ENCODE results near the gene NEK11.

Gene NEK11

GRCh38 chr3:131283862-131284261 lies 257.2 kb downstream of the NEK11 start:
- no peak for DNase-seq (ENCODE audit: low read depth, low spot score)
- H3K4me3 ChIP-seq (ENCODE audit: low read length) = no peak overlapping the region
- no peak overlapping the region for H3K27ac ChIP-seq (ENCODE audit: low read length)
- no CpG with 5 or more reads among the region's 3 CpGs for WGBS (ENCODE audit: insufficient coverage, insufficient read length)
- no peaks in the 10 kb centered on the region for H3K27me3 ChIP-seq (ENCODE audit: control insufficient read depth, insufficient read depth, low read length)
- H3K4me1 ChIP-seq (ENCODE audit: control insufficient read depth, insufficient read depth, low read length) = no peaks in the 10 kb centered on the region
- H3K9me3 ChIP-seq (ENCODE audit: control insufficient read depth, insufficient read depth, low read length) = no peaks in the 10 kb centered on the region
- no peaks in the 10 kb centered on the region for H3K36me3 ChIP-seq (ENCODE audit: control insufficient read depth, insufficient read depth, low read length)

DNA sequence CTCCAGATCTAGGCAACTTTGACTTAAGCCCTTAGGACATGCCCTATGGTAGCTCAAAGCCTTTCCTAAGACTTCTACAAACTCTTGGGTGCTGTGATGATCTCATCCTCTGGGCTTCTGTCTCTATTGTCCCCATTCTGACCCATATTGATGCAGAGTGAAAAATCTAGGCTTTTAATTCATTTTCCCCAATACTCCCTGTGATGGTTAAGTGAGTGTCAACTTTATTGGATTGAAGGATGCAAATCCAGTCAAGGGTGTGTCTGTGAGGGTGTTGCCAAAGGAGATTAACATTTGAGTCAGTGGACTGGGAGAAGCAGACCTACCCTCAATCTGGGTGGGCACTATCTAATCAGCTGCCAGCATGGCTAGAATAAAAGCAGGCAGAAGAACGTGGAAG lies 257.6 kb downstream of the NEK11 start:
- WGBS (ENCODE audit: insufficient coverage, insufficient read length) = no CpG with 5 or more reads among the region's 1 CpG
- no peak for DNase-seq (ENCODE audit: low read depth, low spot score)
- Histone ChIP-seq H3K4me3 (ENCODE audit: low read length) (no peak overlapping the region), H3K36me3 (ENCODE audit: control insufficient read depth, insufficient read depth, low read length) (no peaks in the 10 kb centered on the region), H3K27ac (ENCODE audit: low read length) (no peak overlapping the region), H3K27me3 (ENCODE audit: control insufficient read depth, insufficient read depth, low read length) (no peaks in the 10 kb centered on the region), H3K9me3 (ENCODE audit: control insufficient read depth, insufficient read depth, low read length) (no peaks in the 10 kb centered on the region), H3K4me1 (ENCODE audit: control insufficient read depth, insufficient read depth, low read length) (no peaks in the 10 kb centered on the region)

DNA sequence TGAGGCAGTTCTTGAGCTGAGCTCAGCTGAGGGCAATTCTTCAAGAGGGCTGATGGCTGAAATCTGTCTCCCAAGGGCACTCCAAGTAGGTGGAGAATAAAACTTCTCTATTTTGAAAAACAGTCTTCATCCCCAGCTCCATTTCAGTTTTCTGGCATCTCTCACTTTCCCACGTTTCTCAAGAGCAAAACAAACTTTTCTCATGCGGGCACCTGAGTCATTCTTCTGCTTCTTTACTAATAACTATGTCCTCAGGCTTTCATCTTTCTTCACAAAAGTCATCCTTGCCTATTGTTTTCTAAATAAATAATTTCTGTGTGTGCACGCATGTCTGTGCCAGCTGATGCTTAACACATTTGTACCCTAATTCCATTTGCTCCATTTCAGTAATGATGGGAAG lies 258.8 kb downstream of the NEK11 start:
- H3K36me3 ChIP-seq (ENCODE audit: control insufficient read depth, insufficient read depth, low read length) = no peaks in the 10 kb centered on the region
- no CpG with 5 or more reads among the region's 3 CpGs for WGBS (ENCODE audit: insufficient coverage, insufficient read length)

GRCh38 chr3:131299836-131300235 lies 273.2 kb downstream of the NEK11 start:
- Histone ChIP-seq H3K27me3 (ENCODE audit: control insufficient read depth, insufficient read depth, low read length) (no peaks in the 10 kb centered on the region), H3K9me3 (ENCODE audit: control insufficient read depth, insufficient read depth, low read length) (no peaks in the 10 kb centered on the region), H3K36me3 (ENCODE audit: control insufficient read depth, insufficient read depth, low read length) (no peaks in the 10 kb centered on the region), H3K4me3 (ENCODE audit: low read length) (no peak overlapping the region), H3K27ac (ENCODE audit: low read length) (no peak overlapping the region), H3K4me1 (ENCODE audit: control insufficient read depth, insufficient read depth, low read length) (no peaks in the 10 kb centered on the region)
- no CpG with 5 or more reads among the region's 1 CpG for WGBS (ENCODE audit: insufficient coverage, insufficient read length)
- no peak for DNase-seq (ENCODE audit: low read depth, low spot score)

More for the DNA sequence above, 258.8 kb downstream of the NEK11 start:
- Histone ChIP-seq H3K27ac (ENCODE audit: low read length) (no peak overlapping the region), H3K4me1 (ENCODE audit: control insufficient read depth, insufficient read depth, low read length) (no peaks in the 10 kb centered on the region), H3K4me3 (ENCODE audit: low read length) (no peak overlapping the region), H3K9me3 (ENCODE audit: control insufficient read depth, insufficient read depth, low read length) (no peaks in the 10 kb centered on the region), H3K27me3 (ENCODE audit: control insufficient read depth, insufficient read depth, low read length) (no peaks in the 10 kb centered on the region)
- DNase-seq (ENCODE audit: low read depth, low spot score) = no peak

- DNase-seq (ENCODE audit: low read depth, low spot score) = no peak
- Histone ChIP-seq H3K4me1 (ENCODE audit: control insufficient read depth, insufficient read depth, low read length) (no peaks in the 10 kb centered on the region), H3K36me3 (ENCODE audit: control insufficient read depth, insufficient read depth, low read length) (no peaks in the 10 kb centered on the region), H3K27ac (ENCODE audit: low read length) (no peak overlapping the region), H3K9me3 (ENCODE audit: control insufficient read depth, insufficient read depth, low read length) (no peaks in the 10 kb centered on the region), H3K27me3 (ENCODE audit: control insufficient read depth, insufficient read depth, low read length) (no peaks in the 10 kb centered on the region), H3K4me3 (ENCODE audit: low read length) (no peak overlapping the region)
Observed at GRCh38 chr3:131303848-131304247, 277.2 kb downstream of the NEK11 start.

- DNase-seq (ENCODE audit: low read depth, low spot score) = no peak
- Histone ChIP-seq H3K4me3 (ENCODE audit: low read length) (no peak overlapping the region), H3K4me1 (ENCODE audit: control insufficient read depth, insufficient read depth, low read length) (no peaks in the 10 kb centered on the region), H3K27me3 (ENCODE audit: control insufficient read depth, insufficient read depth, low read length) (no peaks in the 10 kb centered on the region), H3K36me3 (ENCODE audit: control insufficient read depth, insufficient read depth, low read length) (no peaks in the 10 kb centered on the region), H3K9me3 (ENCODE audit: control insufficient read depth, insufficient read depth, low read length) (no peaks in the 10 kb centered on the region), H3K27ac (ENCODE audit: low read length) (no peak overlapping the region)
- WGBS (ENCODE audit: insufficient coverage, insufficient read length) = no CpG with 5 or more reads among the region's 5 CpGs
Observed at GRCh38 chr3:131304890-131305289, 278.2 kb downstream of the NEK11 start.

DNA sequence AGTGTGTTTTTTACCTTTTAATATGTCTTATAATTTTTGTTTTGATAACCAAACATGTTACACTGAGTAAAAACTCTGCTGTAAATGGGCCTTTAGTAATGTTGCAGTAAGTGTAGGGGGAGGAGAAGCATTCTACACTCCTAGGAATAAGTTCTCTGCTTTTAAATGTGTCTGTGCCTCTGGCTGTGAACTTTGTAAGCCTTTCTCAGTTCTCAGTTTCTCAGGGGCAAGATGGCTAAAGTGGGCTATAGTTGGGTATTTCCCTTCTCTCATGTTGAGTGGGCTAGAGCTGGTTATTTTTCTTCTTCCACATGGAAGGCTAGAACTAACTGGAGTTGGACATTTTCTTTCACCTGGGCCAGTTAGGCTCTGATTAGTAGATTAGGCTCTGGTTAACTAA lies 279.6 kb downstream of the NEK11 start:
- Histone ChIP-seq H3K4me3 (ENCODE audit: low read length) (no peak overlapping the region), H3K4me1 (ENCODE audit: control insufficient read depth, insufficient read depth, low read length) (no peaks in the 10 kb centered on the region), H3K27ac (ENCODE audit: low read length) (no peak overlapping the region), H3K36me3 (ENCODE audit: control insufficient read depth, insufficient read depth, low read length) (no peaks in the 10 kb centered on the region), H3K27me3 (ENCODE audit: control insufficient read depth, insufficient read depth, low read length) (no peaks in the 10 kb centered on the region), H3K9me3 (ENCODE audit: control insufficient read depth, insufficient read depth, low read length) (no peaks in the 10 kb centered on the region)
- DNase-seq (ENCODE audit: low read depth, low spot score) = no peak

DNA sequence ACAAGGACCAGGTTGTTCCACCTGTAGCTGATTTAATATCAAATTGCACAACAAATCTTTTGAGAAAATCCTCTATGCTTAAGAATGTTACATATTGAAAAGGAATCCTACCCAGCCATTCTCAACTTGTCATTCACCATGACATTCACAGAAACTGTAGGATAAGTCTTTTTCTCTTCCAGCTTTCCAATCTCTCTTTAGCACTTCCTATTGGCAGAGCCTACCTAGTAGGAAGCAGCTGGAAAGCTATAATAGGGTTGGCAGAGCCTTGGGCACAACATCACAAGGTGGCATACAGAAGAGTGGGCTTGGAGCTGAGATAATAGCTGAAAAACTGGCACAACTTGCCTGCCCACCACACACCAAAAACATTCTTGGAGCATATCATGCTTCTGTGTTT lies 287.6 kb downstream of the NEK11 start:
- Histone ChIP-seq H3K27ac (ENCODE audit: low read length) (no peak overlapping the region), H3K27me3 (ENCODE audit: control insufficient read depth, insufficient read depth, low read length) (no peaks in the 10 kb centered on the region), H3K4me1 (ENCODE audit: control insufficient read depth, insufficient read depth, low read length) (no peaks in the 10 kb centered on the region), H3K4me3 (ENCODE audit: low read length) (no peak overlapping the region), H3K36me3 (ENCODE audit: control insufficient read depth, insufficient read depth, low read length) (no peaks in the 10 kb centered on the region), H3K9me3 (ENCODE audit: control insufficient read depth, insufficient read depth, low read length) (no peaks in the 10 kb centered on the region)
- no peak for DNase-seq (ENCODE audit: low read depth, low spot score)

- Histone ChIP-seq H3K27ac (ENCODE audit: low read length) (no peak overlapping the region), H3K36me3 (ENCODE audit: control insufficient read depth, insufficient read depth, low read length) (no peaks in the 10 kb centered on the region), H3K9me3 (ENCODE audit: control insufficient read depth, insufficient read depth, low read length) (no peaks in the 10 kb centered on the region), H3K4me1 (ENCODE audit: control insufficient read depth, insufficient read depth, low read length) (no peaks in the 10 kb centered on the region), H3K27me3 (ENCODE audit: control insufficient read depth, insufficient read depth, low read length) (no peaks in the 10 kb centered on the region), H3K4me3 (ENCODE audit: low read length) (no peak overlapping the region)
- WGBS (ENCODE audit: insufficient coverage, insufficient read length) = no CpG with 5 or more reads among the region's 2 CpGs
- no peak for DNase-seq (ENCODE audit: low read depth, low spot score)
Observed at GRCh38 chr3:131315162-131315561, 288.5 kb downstream of the NEK11 start.

DNA sequence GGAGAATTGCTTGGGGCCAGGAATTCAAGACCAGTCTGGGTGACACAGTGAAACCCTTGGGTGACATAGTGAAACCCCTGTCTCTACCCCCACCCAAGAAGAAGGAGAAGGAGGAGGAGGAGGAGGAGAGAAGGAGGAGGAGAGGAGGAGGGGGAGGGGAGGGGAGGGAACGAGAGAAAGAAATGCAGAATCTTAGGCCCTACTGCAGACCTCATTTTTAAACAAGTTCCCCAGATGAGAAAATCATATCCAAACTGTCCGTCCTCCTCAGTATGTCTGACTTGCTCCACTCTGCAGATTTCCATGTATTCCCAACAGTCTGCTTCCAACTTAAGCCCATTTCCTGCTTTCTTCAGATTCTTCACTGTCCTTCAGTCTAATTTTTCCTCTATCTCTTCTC lies 291.0 kb downstream of the NEK11 start:
- Histone ChIP-seq H3K4me3 (ENCODE audit: low read length) (no peak overlapping the region), H3K4me1 (ENCODE audit: control insufficient read depth, insufficient read depth, low read length) (no peaks in the 10 kb centered on the region), H3K9me3 (ENCODE audit: control insufficient read depth, insufficient read depth, low read length) (no peaks in the 10 kb centered on the region), H3K27ac (ENCODE audit: low read length) (no peak overlapping the region), H3K36me3 (ENCODE audit: control insufficient read depth, insufficient read depth, low read length) (no peaks in the 10 kb centered on the region), H3K27me3 (ENCODE audit: control insufficient read depth, insufficient read depth, low read length) (no peaks in the 10 kb centered on the region)
- no CpG with 5 or more reads among the region's 2 CpGs for WGBS (ENCODE audit: insufficient coverage, insufficient read length)
- DNase-seq (ENCODE audit: low read depth, low spot score) = no peak

DNA sequence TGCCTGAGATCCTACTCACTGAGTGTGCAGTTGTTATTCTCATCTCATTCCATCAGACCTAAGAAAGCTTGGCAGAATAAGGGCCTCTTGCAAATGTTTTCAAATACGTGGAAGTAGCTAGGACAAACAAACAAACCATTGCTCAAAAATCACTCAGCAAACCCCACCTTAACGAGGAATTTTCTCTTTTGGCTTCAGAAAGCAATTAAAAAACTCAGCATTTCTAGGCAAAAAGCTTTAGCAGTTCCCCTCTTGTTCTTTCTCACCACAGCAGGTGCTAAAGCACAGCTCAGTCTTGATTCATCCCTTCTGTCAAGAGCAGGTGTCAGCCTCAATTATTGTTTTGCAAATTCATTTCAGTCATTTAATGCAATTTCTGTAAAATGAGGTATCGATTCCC lies 296.3 kb downstream of the NEK11 start:
- Histone ChIP-seq H3K27ac (ENCODE audit: low read length) (no peak overlapping the region), H3K9me3 (ENCODE audit: control insufficient read depth, insufficient read depth, low read length) (no peaks in the 10 kb centered on the region), H3K4me3 (ENCODE audit: low read length) (no peak overlapping the region), H3K36me3 (ENCODE audit: control insufficient read depth, insufficient read depth, low read length) (no peaks in the 10 kb centered on the region), H3K4me1 (ENCODE audit: control insufficient read depth, insufficient read depth, low read length) (no peaks in the 10 kb centered on the region), H3K27me3 (ENCODE audit: control insufficient read depth, insufficient read depth, low read length) (no peaks in the 10 kb centered on the region)
- no peak for DNase-seq (ENCODE audit: low read depth, low spot score)
- no CpG with 5 or more reads among the region's 3 CpGs for WGBS (ENCODE audit: insufficient coverage, insufficient read length)

Data from iPS DF 6.9 (cell line).